HG02884 (cell line): ENCODE data around the gene AP5Z1.
"Not testable (repeated sequence)": the region's sequence is repeated elsewhere in the genome, so short reads cannot be mapped to it uniquely, and the experiment has no call there.

Experiments used
- ATAC-seq: cut with Tn5 transposase; IDR thresholded peaks from one replicate; pipeline ENCODE4 v1.9.1; 2021; ENCODE audit warnings: mild to moderate bottlenecking, moderate library complexity; ENCODE audit not compliant: unreplicated experiment

AP5Z1 gene

GRCh38 chr7:4800487-4800886, 25.1 kb downstream of the AP5Z1 start:
- no peak for ATAC-seq

DNA sequence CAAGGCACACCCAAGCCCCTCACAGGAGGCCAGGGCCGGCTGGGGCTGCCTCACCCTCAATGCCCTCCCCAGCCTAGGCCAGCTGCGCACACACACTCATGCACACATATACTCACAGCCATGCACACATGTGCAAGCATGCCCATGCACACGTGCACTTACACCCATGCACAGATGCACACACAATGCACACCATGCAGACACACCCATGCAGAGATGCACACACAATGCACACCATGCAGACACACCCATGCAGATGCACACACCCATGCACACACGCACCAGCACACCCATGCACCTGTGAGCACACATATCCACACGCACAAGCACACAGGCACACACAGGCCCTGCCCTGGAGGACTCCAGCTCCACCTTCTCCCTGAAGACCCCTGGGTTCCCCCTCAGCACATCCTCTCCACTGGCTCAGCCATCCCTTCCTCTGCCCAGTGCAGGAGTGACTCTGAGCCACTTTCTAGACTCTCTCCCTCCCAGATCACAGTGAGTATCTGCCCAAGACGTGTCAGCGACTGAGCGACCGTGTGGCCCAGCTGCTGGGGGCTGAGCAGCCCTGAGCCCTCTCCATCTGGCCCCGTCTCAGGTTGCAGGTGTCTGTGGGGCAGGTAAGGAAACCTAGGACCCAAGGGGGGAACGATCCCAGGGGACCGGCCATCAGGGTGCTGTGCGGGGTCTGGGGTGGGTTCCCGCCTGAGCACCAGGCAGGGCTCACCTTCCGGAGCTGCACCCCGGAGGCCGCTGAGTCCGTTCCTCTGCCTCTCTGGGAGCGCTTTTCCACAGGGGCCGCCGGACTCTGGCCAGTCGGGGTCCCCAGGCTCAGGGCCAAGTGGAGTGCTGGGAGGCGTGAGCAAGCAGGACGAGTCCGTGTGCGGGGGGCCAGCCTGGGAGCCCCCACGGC, 25.8 kb downstream of the AP5Z1 start:
- ATAC-seq, result no peak

DNA sequence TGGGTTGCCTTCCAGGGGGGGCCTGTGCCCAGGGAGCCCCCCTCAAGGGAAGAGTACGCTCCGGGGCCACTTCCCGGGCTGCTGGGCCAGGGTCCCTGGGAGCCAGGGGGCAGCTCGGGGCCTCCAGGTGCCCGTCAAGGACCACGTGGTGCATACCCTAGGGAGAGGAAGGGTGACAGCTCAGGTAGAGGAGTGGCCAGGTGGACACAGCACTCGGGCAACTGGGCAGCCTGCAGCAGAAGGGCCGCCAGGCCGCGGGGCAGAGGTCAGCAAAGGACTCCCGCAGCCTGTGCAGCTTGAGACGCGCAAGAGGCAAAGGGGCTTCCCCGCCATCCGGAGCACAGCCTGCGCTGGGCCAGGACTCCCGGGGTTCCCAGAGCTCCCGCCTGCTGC, 26.4 kb downstream of the AP5Z1 start:
- no peak for ATAC-seq

GRCh38 chr7:4802577-4802976, 27.2 kb downstream of the AP5Z1 start:
- ATAC-seq, result not testable (repeated sequence)

- no peak for ATAC-seq
These were observed 28.2 kb downstream of the AP5Z1 start for GRCh38 chr7:4803397-4804241.

DNA sequence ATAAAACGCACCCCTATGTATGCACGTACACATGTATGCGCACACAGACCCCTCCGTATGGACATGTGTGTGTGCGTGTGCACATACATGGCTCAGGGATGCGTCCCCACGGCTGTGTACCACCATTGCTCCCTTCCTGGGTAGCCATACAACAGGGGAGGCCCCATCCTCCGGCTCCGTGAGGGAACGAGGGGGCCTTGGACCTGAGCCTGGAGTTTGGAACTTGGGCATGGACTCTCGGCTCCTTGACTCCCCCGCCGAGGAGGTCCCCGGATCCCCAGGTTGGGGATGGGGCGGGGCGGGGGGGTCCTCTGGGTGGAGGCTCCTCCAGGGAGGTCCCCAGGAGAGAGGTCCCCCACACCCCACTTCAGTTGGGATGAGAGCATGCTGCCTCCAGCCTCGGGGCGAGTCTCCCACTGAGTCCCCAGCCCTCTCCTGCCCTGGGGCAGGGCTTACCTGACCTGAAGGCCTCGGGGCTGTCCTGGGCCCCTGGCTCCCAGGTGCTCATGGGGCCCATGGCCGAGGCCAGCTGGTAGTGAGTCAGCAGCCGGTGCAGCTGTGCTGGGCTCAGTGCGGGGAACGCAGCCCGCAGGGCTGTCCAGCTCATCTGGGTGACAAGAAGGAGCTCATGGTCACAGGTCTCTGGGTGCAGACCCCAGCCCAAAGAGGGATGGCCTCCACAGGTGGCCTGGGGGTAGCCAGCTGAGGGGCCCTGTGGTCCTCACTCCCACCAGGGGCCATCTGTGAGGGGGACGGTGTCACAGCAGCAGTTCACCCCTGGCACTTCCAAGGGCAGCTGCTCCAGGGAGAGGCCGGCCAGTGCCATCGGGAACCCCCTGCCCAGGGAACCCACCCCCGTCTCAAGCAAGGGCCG, 29.9 kb downstream of the AP5Z1 start:
- ATAC-seq, result no peak

DNA sequence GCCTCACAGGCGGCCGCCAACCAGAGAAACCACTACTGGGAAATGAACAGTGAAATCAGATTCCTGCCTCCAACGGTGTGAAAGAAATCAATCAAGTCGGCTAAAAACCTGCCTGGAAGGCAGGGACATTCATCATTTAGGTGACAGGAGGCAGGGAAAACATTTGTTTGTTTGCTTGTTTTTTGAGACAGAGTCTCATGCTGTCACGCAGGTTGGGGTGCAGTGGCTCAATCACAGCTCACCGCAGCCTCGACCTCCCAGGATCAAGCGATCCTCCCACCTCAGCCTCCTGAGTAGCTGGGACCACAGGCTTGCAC, 30.5 kb downstream of the AP5Z1 start:
- ATAC-seq, result no peak

DNA sequence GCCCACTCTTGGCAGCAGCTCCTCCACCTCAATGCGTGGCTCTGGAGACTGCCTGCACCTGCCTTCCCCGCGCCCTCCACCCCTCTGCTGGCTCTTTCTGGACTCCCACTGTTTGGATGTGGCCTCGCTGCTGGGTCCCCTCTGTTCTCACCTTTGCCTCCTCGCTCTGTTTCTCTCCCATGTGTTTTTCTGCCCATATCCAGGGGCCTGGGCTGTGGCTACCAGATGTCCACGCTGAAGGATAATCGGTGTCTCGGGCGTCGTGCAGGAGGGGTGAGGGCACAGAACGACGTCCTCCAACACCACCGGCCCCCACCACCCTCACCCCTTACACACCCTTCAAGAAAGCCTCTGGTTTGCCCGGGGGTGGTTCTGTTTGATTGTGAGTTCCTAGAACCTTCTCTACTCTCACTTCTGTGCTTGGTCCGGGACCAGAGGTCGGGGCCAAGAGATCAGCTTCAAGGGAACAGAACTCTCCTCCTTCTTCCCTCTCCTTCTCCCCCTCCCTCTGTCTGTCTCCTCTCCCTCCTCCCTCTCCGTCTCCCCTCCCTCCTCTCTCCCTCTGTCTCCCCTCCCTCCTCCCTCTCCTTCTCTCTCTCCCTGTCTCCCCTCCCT, 31.7 kb downstream of the AP5Z1 start:
- no peak for ATAC-seq

DNA sequence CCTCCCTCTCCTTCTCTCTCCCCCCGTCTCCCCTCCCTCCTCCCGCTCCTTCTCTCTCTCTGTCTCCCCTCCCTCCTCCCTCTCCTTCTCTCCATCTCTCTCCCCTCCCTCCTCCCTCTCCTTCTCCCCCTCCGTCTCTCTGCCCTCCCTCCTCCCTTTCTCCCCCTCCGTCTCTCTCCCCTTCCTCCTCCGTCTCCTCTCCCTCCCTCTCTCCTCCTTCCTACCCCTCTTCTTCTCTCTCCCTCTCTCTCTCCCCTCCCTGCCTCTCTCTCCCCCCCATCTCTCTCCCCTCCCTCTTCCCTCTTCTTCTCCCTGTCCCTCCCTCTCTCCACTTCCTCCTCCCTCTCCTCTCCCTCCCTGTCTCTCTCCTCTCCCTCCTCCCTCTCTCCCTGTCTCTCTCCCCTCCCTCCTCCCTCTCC, 32.2 kb downstream of the AP5Z1 start:
- ATAC-seq, result no peak

GRCh38 chr7:4808026-4808425, 32.6 kb downstream of the AP5Z1 start:
- no peak for ATAC-seq

- ATAC-seq, result no peak
These were observed 33.1 kb downstream of the AP5Z1 start for GRCh38 chr7:4808565-4808964.

DNA sequence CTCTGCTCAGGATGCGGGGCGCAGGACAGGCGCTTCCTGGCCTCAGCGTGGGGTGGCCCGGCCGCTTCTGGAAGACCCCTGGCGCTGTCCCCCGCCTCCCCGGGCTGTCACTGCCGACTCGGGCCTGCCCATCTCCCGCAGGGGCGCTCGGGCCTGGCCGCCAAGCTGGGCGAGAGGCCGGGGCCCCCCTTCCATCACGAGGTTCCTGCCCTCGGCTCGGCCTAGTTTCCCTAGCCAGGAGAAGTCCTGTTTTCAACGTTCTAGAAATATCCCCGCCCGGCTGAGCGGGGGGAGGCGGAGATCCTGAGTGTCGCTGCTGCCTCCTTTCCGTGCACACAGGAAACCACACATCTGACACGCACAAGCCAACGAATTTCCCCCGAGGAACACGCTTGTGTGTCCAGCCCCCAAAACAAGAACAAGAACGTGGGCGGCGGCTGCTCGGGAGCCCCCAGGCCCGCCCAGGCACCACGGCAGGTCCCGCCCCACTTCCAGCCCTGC, 33.7 kb downstream of the AP5Z1 start:
- no peak for ATAC-seq

DNA sequence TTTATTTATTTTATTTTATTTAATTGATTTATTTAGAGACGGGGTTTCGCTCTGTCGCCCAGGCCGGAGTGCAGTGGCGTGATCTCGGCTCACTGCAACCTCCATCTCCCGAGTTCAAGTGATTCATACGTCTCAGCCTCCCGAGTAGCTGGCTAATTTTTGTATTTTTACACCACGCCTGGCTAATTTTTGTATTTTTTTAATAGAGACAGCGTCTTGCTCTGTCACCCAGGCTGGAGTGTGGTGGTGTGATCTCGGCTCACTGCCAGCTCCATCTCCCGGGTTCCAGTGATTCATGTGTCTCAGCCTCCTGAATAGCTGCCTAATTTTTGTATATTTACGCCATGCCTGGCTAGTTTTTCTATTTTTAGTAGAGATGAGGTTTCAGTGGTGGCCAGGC, 34.2 kb downstream of the AP5Z1 start:
- ATAC-seq, result no peak

DNA sequence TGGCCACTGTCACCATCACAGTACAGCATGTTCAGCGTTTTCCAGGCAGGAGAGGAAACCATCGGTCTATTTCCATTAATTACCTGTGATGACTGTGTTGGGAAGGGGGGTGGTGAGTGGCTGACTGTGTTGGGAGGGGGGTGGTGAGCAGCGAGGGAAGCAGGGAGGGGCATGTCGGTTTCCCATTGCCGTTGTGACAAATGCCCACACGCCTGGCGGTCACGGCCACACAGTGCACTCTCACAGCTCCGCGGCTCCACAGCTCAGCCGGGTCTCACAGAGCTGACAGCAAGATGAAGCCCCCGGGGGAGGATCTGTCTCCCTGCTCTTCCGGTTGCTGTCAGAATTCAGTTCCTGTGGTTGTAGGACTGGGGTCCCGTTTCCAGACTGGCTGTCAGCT, 39.0 kb downstream of the AP5Z1 start:
- no peak for ATAC-seq

GRCh38 chr7:4815121-4815520, 39.7 kb downstream of the AP5Z1 start:
- no peak for ATAC-seq

GRCh38 chr7:4815609-4816418, 40.4 kb downstream of the AP5Z1 start:
- no peak for ATAC-seq

GRCh38 chr7:4816419-4817080, 41.1 kb downstream of the AP5Z1 start:
- ATAC-seq, result no peak

- ATAC-seq, result no peak
These were observed 41.9 kb downstream of the AP5Z1 start for GRCh38 chr7:4817178-4817901.
